Loucy (cell line): ENCODE measurements around the gene TYMP.

Experiments
- H2AFZ ChIP-seq: fragments of 200-600 bp; sonication (generic); 2 replicates; pipeline ENCODE4 v1.6.0; 2016; ENCODE audit warnings: antibody characterized with exemption, mild to moderate bottlenecking, low read length, moderate library complexity
- H3F3A ChIP-seq: fragments of 200-600 bp; 2 replicates; pipeline ENCODE4 v1.6.0; 2016; ENCODE audit warnings: antibody characterized with exemption, low read depth, mild to moderate bottlenecking
- H3K27me3 ChIP-seq: fragments of 200-600 bp; sonication (generic); 2 replicates; pipeline ENCODE4 v1.6.1; 2014; ENCODE audit warnings: low read length, mild to moderate bottlenecking; ENCODE audit not compliant: insufficient read depth, poor library complexity, severe bottlenecking
- H3K36me3 ChIP-seq: fragments of 200-600 bp; sonication (generic); 2 replicates; pipeline ENCODE4 v1.6.1; 2016; ENCODE audit warnings: low read length; ENCODE audit not compliant: insufficient read depth
- H3K4me1 ChIP-seq: fragments of 200-600 bp; sonication (generic); 2 replicates; pipeline ENCODE4 v1.5.1; 2014; ENCODE audit warnings: low read length, mild to moderate bottlenecking; ENCODE audit not compliant: insufficient read depth, poor library complexity, severe bottlenecking
- H3K4me2 ChIP-seq: fragments of 200-600 bp; sonication (generic); 2 replicates; pipeline ENCODE4 v1.6.0; 2014; ENCODE audit warnings: antibody characterized with exemption, low read length, low read depth, mild to moderate bottlenecking; ENCODE audit not compliant: poor library complexity, severe bottlenecking
- H3K4me3 ChIP-seq: fragments of 200-600 bp; sonication (generic); 2 replicates; pipeline ENCODE4 v1.5.1; 2014; ENCODE audit warnings: low read length, mild to moderate bottlenecking, mixed read lengths; ENCODE audit not compliant: poor library complexity, severe bottlenecking
- H3K79me2 ChIP-seq: fragments of 200-600 bp; sonication (generic); 2 replicates; pipeline ENCODE4 v1.6.1; 2014; ENCODE audit warnings: low read length; ENCODE audit not compliant: insufficient read depth
- H3K9ac ChIP-seq: fragments of 200-600 bp; sonication (generic); 2 replicates; pipeline ENCODE4 v1.6.0; 2014; ENCODE audit warnings: mild to moderate bottlenecking, low read depth, low read length, moderate library complexity; ENCODE audit not compliant: poor library complexity, severe bottlenecking
- H3K9me2 ChIP-seq: fragments of 200-600 bp; sonication (generic); replicated peaks from 2 replicates; pipeline ENCODE4 v1.6.1; 2016; ENCODE audit warnings: low read depth, low read length, mixed read lengths
- H3K9me3 ChIP-seq: fragments of 200-600 bp; sonication (generic); 2 replicates; pipeline ENCODE4 v1.6.1; 2014; ENCODE audit warnings: mild to moderate bottlenecking, antibody characterized with exemption, low read length, low read depth; ENCODE audit not compliant: insufficient read depth
- H4K20me1 ChIP-seq: fragments of 200-600 bp; sonication (generic); 2 replicates; pipeline ENCODE4 v1.6.0; 2014; ENCODE audit warnings: antibody characterized with exemption, low read length, mild to moderate bottlenecking; ENCODE audit not compliant: insufficient read depth, poor library complexity, severe bottlenecking
- EZH2phosphoT487 ChIP-seq: fragments of 200-600 bp; IDR thresholded peaks from 2 replicates; pipeline ENCODE4 v1.6.1; 2018; ENCODE audit warnings: antibody characterized with exemption, mild to moderate bottlenecking, moderate library complexity, borderline replicate concordance
- TF ChIP-seq, protein P1 (sequence below): fragments of 200-600 bp; sonication (generic); conservative IDR thresholded peaks from 2 replicates; pipeline ENCODE4 v1.5.1; 2014; ENCODE audit warnings: mild to moderate bottlenecking, antibody characterized with exemption, low read length

Gene TYMP

DNA sequence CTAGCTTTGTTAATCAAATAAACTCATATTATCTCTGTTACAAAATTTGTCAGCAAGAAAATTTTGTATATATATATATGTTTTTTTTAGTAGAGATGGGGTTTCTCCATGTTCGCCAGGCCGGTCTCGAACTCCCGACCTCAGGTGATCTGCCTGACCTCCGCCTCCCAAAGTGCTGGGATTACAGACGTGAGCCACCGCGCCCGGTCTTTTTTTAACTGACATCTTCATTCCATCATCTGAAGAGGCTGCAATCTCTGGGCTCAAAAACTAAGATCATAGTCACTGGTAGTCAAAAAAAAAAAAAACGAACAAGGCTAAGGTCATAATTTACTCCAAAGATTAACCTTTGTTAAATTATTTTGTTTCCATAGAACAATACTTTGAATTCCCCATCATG, 10.6 kb upstream of the TYMP start:
- Histone ChIP-seq H4K20me1 (no peaks in the 10 kb centered on the region), H3K9me3 (no peaks in the 10 kb centered on the region), H2AFZ (no peak overlapping the region), H3K27me3 (no peaks in the 10 kb centered on the region), H3K9me2 (no peaks in the 10 kb centered on the region), H3K4me1 (peaks cover 10% of the 10 kb centered on the region), H3K36me3 (no peaks in the 10 kb centered on the region), H3K4me3 (no peak overlapping the region), H3K9ac (no peak overlapping the region), H3K4me2 (no peak overlapping the region), H3K79me2 (no peaks in the 10 kb centered on the region), H3F3A (no peaks in the 10 kb centered on the region)
- TF ChIP-seq EZH2phosphoT487: no peak
- TF ChIP-seq, protein P1, sequence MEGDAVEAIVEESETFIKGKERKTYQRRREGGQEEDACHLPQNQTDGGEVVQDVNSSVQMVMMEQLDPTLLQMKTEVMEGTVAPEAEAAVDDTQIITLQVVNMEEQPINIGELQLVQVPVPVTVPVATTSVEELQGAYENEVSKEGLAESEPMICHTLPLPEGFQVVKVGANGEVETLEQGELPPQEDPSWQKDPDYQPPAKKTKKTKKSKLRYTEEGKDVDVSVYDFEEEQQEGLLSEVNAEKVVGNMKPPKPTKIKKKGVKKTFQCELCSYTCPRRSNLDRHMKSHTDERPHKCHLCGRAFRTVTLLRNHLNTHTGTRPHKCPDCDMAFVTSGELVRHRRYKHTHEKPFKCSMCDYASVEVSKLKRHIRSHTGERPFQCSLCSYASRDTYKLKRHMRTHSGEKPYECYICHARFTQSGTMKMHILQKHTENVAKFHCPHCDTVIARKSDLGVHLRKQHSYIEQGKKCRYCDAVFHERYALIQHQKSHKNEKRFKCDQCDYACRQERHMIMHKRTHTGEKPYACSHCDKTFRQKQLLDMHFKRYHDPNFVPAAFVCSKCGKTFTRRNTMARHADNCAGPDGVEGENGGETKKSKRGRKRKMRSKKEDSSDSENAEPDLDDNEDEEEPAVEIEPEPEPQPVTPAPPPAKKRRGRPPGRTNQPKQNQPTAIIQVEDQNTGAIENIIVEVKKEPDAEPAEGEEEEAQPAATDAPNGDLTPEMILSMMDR: no peak

DNA sequence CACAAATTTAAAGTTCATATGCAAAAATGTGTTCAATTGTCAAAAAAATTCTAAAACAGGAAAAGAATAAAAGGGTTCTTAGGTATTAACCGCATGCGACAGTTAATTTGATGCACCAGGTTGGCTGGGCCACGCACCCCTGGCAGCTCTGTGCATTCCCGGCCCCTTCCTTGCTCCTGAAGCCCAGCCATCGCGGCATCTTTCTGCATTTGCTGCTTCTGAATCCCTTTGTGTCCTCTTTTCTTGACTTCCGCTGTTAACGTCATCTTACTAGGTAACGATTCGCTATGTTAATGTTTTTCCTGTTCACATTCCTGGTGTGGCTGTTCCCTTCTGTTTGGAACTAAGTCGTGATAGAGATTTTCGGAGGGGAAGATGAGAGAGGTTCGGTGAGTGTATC, 8.0 kb upstream of the TYMP start:
- Histone ChIP-seq H3K27me3 (no peaks in the 10 kb centered on the region), H3F3A (no peaks in the 10 kb centered on the region), H3K9me2 (no peaks in the 10 kb centered on the region), H3K79me2 (no peaks in the 10 kb centered on the region), H3K4me2 (no peak overlapping the region), H3K36me3 (no peaks in the 10 kb centered on the region), H3K4me1 (peaks cover 3% of the 10 kb centered on the region), H4K20me1 (no peaks in the 10 kb centered on the region), H3K9me3 (no peaks in the 10 kb centered on the region), H2AFZ (no peak overlapping the region), H3K4me3 (no peak overlapping the region), H3K9ac (no peak overlapping the region)
- no peak for TF ChIP-seq EZH2phosphoT487
- TF ChIP-seq, protein P1: no peak

DNA sequence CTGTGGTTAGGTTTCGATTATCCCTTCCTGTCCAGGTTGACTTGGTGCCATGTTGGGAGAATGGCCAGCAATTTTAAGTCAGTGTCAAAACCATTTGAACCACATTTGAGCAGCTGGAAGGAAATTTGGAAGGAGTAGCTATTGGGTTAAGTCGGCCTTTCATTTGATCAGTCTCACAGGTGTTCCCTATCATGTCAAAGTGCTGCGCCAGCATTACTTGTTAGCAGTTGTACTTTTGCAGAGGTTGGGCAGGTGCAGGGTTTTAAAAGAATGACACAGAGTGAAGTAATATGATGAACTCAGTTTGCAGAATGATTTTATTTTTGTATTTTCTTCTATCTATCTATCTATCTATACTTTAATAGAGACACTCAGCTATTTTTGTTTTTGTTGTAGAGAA, 6.4 kb upstream of the TYMP start:
- TF ChIP-seq, protein P1: no peak
- TF ChIP-seq EZH2phosphoT487: no peak
- H3F3A ChIP-seq: no peaks in the 10 kb centered on the region

More for the DNA sequence above, 6.4 kb upstream of the TYMP start:
- H3K4me2 ChIP-seq: no peak overlapping the region
- H3K36me3 ChIP-seq: no peaks in the 10 kb centered on the region
- no peak overlapping the region for H2AFZ ChIP-seq
- no peaks in the 10 kb centered on the region for H3K9me2 ChIP-seq
- no peaks in the 10 kb centered on the region for H3K27me3 ChIP-seq
- H3K79me2 ChIP-seq: no peaks in the 10 kb centered on the region
- no peaks in the 10 kb centered on the region for H3K9me3 ChIP-seq
- no peaks in the 10 kb centered on the region for H4K20me1 ChIP-seq
- no peak overlapping the region for H3K9ac ChIP-seq
- H3K4me3 ChIP-seq: no peak overlapping the region
- peaks cover 3% of the 10 kb centered on the region for H3K4me1 ChIP-seq
